ENCODE data around the gene ATXN8OS. TPM values are rescaled to one million over a fixed set of nuclear protein-coding genes. Genes with fewer than 3 reads are reported as not detected.
"Not testable (repeated sequence)": the region's sequence is repeated elsewhere in the genome, so short reads cannot be mapped to it uniquely, and the experiment has no call there.

Gene ATXN8OS
- polyA plus RNA-seq, 1 of the 3 experiments (the other 2 are of a cell fraction), result not detected

DNA sequence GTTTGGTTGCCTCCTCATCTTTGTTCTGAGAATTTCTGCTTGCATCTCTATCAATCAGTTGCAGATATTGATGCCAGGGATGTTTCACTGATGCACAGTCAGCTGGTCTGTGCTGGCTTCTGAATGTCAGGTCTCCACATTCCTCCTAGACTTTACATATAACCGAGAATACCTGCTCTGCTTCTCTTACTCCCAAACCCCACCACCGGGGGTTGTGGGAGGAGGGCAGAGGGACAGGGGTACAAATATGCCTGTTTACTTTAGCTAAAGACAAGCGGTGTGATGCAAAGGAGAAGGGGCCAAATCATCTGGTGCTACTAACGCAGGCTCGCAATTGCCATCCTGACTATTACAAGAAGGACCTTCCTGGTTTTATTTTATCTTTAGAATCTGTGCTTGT, 18.1 kb downstream of the ATXN8OS start:
- DNase-seq, result no peak
- Histone ChIP-seq H3F3A (replicated peaks; ENCODE audit: insufficient read depth) (no peaks in the 10 kb centered on the region), H3K9me2 (no peaks in the 10 kb centered on the region), H3K79me2 (ENCODE audit: insufficient read depth) (no peaks in the 10 kb centered on the region), H3K27ac (ENCODE audit: low read depth in 2 of 2, low read length in 1 of 2) (no peak overlapping the region), H2AFZ (ENCODE audit: low read depth) (no peak overlapping the region), H3K9me3 (no peaks in the 10 kb centered on the region), H3K9ac (no peak overlapping the region), H3K36me3 (replicated peaks in 1 of 2; ENCODE audit: control insufficient read depth in 1 of 2, insufficient read depth in 2 of 2, low read length in 1 of 2) (no peaks in the 10 kb centered on the region), H3K4me3 (ENCODE audit: low read depth in 2 of 2, low read length in 1 of 2) (no peak overlapping the region), H3K27me3 (ENCODE audit: insufficient read depth) (no peaks in the 10 kb centered on the region), H4K20me1 (ENCODE audit: insufficient read depth) (no peaks in the 10 kb centered on the region), H3K4me1 (ENCODE audit: control insufficient read depth in 1 of 2, insufficient read depth in 2 of 2, low read depth in 1 of 2, low read length in 1 of 2) (no peaks in the 10 kb centered on the region), H3K4me2 (no peak overlapping the region)
- CTCF ChIA-PET, result no interaction called here
- POLR2A ChIA-PET, result no interaction called here
- 46% methylated on average over 5 of the region's 5 CpGs for WGBS (ENCODE audit: low lambda C conversion rate)
- TF ChIP-seq, protein P1, sequence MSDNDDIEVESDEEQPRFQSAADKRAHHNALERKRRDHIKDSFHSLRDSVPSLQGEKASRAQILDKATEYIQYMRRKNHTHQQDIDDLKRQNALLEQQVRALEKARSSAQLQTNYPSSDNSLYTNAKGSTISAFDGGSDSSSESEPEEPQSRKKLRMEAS (IDR thresholded peaks at IDR 0.05; ENCODE audit: low read depth), result no peak
- TF ChIP-seq, protein P2, sequence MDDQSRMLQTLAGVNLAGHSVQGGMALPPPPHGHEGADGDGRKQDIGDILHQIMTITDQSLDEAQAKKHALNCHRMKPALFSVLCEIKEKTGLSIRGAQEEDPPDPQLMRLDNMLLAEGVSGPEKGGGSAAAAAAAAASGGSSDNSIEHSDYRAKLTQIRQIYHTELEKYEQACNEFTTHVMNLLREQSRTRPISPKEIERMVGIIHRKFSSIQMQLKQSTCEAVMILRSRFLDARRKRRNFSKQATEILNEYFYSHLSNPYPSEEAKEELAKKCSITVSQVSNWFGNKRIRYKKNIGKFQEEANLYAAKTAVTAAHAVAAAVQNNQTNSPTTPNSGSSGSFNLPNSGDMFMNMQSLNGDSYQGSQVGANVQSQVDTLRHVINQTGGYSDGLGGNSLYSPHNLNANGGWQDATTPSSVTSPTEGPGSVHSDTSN (IDR thresholded peaks at IDR 0.05), result no peak

DNA sequence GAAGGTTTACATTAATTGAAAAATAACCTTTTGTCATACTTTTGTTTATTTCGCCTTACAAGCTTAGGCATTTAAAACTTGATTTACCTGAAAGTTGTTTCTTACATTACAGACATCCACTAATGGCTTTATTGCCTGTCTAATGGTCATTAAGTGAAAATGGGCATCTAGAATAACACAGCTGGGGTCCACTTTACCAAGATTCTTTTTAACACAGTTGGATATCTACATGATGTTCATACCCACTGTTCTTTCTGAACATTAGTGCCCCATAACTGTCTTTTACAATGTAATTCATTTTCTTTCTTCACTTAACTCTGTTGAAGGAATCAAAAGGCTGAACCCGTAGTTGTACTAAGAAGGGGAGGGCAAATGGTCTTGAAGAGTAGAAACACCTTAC, 20.5 kb downstream of the ATXN8OS start:
- ChIA-PET CTCF (no interaction called here), POLR2A (no interaction called here)
- H3F3A ChIP-seq (replicated peaks; ENCODE audit: insufficient read depth), result no peaks in the 10 kb centered on the region
- H3K36me3 ChIP-seq (replicated peaks in 1 of 2; ENCODE audit: control insufficient read depth in 1 of 2, insufficient read depth in 2 of 2, low read length in 1 of 2), result no peaks in the 10 kb centered on the region
- no peak overlapping the region for H3K4me3 ChIP-seq (ENCODE audit: low read depth in 2 of 2, low read length in 1 of 2)
- WGBS (ENCODE audit: low lambda C conversion rate), result 18% methylated on average over 2 of the region's 2 CpGs
- H3K4me2 ChIP-seq, result no peak overlapping the region
- H3K27me3 ChIP-seq (ENCODE audit: insufficient read depth), result no peaks in the 10 kb centered on the region
- H3K9me2 ChIP-seq, result no peaks in the 10 kb centered on the region
- no peak for TF ChIP-seq NFIC (IDR thresholded peaks at IDR 0.05; ENCODE audit: borderline replicate concordance)
- TF ChIP-seq SIN3A (IDR thresholded peaks at IDR 0.05; ENCODE audit: borderline replicate concordance, low read depth, low read length), result no peak
- TF ChIP-seq YY1 (IDR thresholded peaks at IDR 0.05; ENCODE audit: low read depth), result no peak
- TF ChIP-seq EZH2phosphoT487 (IDR thresholded peaks at IDR 0.05; ENCODE audit: borderline replicate concordance, low read depth), result no peak
- H2AFZ ChIP-seq (ENCODE audit: low read depth), result no peak overlapping the region
- H4K20me1 ChIP-seq (ENCODE audit: insufficient read depth), result no peaks in the 10 kb centered on the region
- H3K4me1 ChIP-seq (ENCODE audit: control insufficient read depth in 1 of 2, insufficient read depth in 2 of 2, low read depth in 1 of 2, low read length in 1 of 2), result no peaks in the 10 kb centered on the region
- H3K79me2 ChIP-seq (ENCODE audit: insufficient read depth), result no peaks in the 10 kb centered on the region
- no peak for DNase-seq
- H3K27ac ChIP-seq (ENCODE audit: low read depth in 2 of 2, low read length in 1 of 2), result no peak overlapping the region
- no peaks in the 10 kb centered on the region for H3K9me3 ChIP-seq
- H3K9ac ChIP-seq, result no peak overlapping the region

- H3K4me1 ChIP-seq (ENCODE audit: control insufficient read depth in 1 of 2, insufficient read depth in 2 of 2, low read depth in 1 of 2, low read length in 1 of 2); H3K9me3 ChIP-seq; H3K4me3 ChIP-seq (ENCODE audit: low read depth in 2 of 2, low read length in 1 of 2); POLR2A ChIA-PET; H3K9ac ChIP-seq; H3K79me2 ChIP-seq (ENCODE audit: insufficient read depth); H3K27ac ChIP-seq (ENCODE audit: low read depth in 2 of 2, low read length in 1 of 2); H3K36me3 ChIP-seq (replicated peaks in 1 of 2; ENCODE audit: control insufficient read depth in 1 of 2, insufficient read depth in 2 of 2, low read length in 1 of 2); H3K27me3 ChIP-seq (ENCODE audit: insufficient read depth); H3K4me2 ChIP-seq; H2AFZ ChIP-seq (ENCODE audit: low read depth); CTCF ChIA-PET; H4K20me1 ChIP-seq (ENCODE audit: insufficient read depth); DNase-seq; H3F3A ChIP-seq (replicated peaks; ENCODE audit: insufficient read depth); H3K9me2 ChIP-seq: not testable (repeated sequence)
- 79% methylated on average over 12 of the region's 12 CpGs for WGBS (ENCODE audit: low lambda C conversion rate)
Observed at GRCh38 chr13:70142658-70143057, 35.0 kb downstream of the ATXN8OS start.
